Activated CD8-positive, alpha-beta memory T cell treated with anti-CD3 and anti-CD28 coated beads, Interleukin-2, amount 50 U/mL, for 4 hours (primary cell): ENCODE data around the gene MID2.
"Not testable (repeated sequence)": the region's sequence is repeated elsewhere in the genome, so short reads cannot be mapped to it uniquely, and the experiment has no call there.

Experiments used
- DNase-seq: peaks from one replicate; pipeline ENCODE4 v3.0.0-alpha.2; 2020

The MID2 gene, protein sequence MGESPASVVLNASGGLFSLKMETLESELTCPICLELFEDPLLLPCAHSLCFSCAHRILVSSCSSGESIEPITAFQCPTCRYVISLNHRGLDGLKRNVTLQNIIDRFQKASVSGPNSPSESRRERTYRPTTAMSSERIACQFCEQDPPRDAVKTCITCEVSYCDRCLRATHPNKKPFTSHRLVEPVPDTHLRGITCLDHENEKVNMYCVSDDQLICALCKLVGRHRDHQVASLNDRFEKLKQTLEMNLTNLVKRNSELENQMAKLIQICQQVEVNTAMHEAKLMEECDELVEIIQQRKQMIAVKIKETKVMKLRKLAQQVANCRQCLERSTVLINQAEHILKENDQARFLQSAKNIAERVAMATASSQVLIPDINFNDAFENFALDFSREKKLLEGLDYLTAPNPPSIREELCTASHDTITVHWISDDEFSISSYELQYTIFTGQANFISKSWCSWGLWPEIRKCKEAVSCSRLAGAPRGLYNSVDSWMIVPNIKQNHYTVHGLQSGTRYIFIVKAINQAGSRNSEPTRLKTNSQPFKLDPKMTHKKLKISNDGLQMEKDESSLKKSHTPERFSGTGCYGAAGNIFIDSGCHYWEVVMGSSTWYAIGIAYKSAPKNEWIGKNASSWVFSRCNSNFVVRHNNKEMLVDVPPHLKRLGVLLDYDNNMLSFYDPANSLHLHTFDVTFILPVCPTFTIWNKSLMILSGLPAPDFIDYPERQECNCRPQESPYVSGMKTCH

DNA sequence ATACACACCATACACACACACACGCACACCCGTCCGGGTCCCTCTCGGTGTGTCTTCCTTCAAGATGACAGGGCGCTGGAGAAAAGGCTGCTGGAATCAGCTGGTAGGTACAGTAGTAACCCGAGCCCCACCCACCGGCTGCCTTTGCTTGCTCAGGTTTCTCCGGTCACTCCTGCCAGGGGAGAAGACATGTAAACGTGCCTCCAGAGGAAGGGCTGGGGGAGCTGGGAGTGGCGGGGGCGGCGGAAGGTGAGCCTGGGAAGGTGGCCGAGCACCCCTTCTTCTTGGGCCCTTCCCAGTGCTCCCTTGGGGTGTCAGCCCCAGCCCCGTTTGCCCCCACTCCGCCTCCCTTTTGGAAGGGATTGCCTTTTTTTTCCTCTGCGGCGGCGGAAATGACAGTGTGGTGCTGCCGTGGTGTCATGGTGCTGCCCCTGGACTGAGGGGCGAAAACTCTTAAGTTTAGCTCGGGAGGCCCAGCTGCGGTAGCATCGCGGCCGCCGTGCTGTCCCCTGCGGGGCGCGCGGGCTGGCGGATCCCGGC is at the start of gene MID2:
Gene MID2 (plus strand): TSS at position 169 of the 540 bp plus-strand sequence. CDS start 561 bp downstream, outside the sequence.
- DNase-seq = peak; percentile 35

DNA sequence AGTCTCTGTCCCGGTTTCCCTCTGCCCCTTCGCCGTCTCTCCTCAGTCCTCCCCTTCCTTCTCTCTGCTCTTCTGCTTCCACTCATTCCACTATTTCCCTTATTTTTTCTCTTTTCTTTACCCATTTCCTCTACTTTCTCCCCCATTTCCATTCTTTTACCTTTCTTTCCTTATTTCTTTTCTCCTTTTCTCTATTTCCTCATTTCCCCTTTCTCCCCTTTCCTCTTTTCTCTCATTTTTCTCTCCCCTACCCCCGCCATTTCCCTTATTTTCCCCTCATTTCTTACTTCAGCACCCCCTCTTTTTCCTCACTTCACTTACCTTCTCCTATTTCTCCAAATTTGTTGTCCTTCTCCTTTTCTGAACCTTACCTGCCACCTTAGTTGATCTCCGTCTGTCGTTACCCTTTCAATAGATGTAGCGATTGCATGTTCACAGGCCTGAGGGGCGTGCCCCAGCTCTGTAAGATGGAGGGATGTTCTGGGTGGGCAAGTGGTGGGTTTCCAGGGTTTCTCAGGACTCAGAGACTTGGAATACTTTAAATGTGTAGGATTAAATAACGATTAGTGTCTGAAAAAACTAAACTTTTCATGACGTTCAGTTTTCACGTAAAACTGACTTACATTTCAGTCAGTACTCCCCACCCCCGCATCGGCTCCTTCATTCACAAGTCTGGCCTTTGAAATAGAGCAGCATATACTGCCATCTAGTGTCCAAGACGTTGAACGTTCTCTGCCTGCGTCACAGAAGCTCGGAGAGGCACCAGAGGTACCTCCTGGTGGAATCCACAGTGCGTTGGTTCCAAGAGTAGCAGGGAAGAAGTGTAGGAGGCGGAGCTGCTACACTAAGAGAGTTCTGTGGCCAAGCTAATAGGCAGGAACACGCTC is 48.8 kb upstream of the MID2 start:
- peak; percentile 76 for DNase-seq

DNA sequence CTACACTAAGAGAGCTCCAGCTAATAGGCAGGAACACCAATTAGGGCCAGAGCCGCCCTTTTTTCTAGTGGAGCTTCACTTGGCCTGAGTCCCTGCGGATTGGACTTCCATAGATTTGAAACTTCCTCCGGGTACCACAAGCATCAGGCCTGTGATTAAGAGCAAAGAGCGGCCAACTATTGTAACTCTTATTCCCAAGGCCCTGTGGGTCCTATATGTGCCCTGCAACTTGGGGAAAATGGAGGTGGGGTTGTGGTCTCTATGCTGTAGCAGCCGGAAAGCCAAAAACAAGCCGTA is 48.2 kb upstream of the MID2 start, which contains the start of gene NCBP2L:
Gene NCBP2L (plus strand): TSS at position 198 of the 297 bp plus-strand sequence. CDS start 16,488 bp downstream, outside the sequence.
- no peak for DNase-seq

DNA sequence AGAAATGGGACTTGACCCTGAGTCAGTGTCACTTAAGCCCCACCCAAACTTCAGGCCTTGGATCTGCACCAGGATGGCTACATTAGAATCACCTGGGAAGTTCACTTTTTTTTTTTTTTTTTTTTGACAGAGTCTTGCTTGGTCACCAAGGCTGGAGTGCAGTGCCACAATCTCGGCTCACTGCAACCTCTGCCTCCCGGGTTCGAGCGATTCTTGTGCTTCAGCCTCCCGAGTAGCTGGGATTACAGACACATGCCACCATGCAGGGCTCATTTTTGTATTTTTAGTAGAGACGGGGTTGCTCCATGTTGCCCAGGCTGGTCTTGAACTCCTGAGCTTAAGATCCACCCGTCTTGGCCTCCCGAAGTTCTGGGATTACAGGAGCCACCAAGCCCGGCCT is 45.1 kb upstream of the MID2 start:
- DNase-seq = no peak

DNA sequence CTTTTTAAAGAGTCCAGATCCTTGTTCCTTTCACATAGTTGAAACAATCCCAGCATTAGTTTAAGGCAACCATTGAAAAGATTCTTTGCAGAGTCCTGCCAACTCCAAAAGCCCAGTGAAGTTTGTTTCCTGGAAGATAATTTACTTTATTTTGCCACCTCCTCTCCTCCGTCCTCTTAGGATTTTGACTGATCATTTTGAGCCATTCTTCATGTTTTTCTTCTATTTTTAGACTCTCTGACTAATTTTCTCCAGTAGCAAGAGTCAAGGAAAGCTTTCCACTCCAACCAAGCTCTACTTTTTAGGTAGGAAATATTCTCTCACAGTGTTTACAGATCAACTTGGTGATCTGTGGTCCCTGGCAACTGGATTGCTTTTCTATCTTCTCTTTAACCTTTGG is 37.8 kb upstream of the MID2 start:
- no peak for DNase-seq

DNA sequence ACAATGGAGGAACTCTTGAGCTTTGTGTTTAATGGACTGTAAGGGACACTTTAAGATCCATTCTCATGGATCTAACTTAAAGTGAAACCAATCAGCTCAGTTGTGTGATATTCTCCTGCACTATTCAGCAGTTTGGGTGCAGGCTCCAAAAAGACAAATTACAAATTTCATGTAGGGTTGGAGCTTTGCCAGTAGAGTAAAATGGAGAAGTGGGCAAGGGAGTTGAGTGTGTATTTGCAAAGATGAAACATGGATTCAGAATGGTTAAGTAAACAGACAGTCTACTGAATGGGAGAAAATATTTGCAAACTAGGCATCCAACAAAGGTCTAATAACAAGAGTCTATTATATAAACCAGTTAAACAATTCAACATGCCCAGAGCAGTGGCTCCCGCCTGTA is 21.2 kb upstream of the MID2 start:
- DNase-seq = no peak

DNA sequence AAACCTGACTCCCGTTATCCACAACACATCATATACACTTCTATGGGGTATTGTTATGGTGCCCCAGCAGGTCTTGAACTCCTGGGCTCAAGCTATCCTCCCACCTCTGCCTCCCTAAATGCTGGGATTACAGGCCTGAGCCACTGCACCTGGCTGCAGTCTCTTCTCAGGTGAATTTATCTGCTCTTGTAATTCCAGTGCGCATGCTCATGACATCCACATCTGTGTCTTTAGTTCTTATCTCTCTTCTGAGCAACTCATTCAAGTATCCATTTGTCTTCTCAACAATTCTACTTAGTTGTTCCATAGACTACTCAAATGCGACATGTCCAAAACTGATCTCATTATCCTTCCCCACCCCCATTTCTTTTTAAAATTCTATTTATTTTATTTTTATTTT is 20.5 kb upstream of the MID2 start:
- DNase-seq = no peak

DNA sequence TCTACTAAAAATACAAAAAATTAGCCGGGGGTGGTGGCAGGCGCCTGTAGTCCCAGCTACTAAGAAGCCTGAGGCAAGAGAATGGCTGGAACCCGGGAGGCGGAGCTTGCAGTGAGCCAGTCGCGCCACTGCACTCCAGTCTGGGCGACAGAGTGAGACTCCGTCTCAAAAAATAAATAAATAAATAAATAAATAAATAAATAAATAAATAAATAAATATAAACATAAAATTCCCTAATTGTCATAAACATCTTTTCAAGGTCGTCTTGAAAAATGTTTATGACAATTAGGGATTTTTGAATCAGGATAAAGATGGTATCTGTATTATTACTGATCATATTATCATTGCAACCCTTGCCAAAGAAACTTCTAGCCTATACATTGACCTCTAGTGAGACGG is 15.6 kb upstream of the MID2 start:
- DNase-seq = not testable (repeated sequence)

DNA sequence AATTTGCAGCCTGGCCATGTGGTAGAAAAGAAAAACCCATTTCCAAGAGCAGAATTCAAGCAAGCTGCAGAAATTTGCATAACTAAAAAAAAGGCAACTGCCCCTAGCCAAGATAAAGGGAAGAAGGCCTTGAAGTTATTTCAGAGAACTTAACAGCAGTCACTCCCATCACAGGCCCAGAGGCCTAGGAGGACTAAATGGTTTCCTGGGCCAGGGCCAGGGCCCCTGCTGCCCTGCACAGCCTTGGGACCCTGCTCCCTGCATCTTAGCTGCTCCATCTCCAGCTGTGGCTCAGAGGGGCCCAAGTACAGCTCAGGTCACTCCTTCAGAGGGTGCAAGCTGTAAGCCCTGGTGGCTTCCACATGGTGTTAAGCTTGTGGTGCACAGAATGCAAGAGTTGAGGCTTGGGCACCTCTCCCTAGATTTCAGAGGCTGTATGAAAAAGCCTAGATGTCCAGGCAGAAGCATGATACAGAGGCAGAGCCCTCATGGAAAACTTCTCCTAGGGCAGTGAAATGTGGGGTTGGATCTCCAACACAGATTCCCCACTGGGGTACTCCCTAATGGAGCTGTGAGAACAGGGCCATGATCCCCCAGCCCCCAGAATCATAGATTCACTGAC is 6.7 kb upstream of the MID2 start:
- DNase-seq = no peak

DNA sequence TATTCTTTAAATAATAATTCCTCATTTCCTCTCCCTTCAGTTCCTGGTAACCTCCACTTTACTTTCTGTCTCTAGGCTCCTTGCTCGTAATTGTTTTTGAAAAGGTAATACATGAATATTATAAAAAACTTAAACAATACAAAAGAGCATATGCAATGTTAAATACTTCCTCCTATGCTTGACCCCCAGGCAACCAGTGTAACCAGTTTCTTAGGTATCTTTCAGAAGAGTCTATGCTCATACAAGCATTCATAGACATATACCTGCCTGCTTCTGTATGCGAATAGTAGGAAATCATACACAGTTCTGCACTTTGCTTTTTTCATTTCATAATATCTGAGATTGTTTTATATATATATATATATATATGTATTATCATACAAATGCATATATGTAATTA is 2.6 kb upstream of the MID2 start:
- DNase-seq = no peak

DNA sequence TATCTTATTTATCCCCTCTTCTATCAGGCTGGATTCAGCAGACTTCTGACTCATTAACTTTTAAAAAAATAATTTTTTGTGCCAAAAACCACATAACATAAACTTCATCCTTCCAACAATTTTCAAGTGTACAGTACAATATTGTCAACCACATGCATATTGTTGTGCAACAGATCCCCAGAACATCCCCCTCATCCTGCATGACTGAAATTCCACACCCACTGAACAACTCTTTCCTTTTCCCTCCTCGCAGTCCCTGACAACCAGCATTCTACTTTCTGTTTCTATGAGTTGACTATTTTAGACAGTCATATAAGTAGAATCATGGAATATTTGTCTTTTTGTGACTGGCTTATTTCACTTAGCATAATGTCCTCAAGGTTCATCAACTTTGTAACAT is 2.2 kb upstream of the MID2 start:
- DNase-seq = no peak

DNA sequence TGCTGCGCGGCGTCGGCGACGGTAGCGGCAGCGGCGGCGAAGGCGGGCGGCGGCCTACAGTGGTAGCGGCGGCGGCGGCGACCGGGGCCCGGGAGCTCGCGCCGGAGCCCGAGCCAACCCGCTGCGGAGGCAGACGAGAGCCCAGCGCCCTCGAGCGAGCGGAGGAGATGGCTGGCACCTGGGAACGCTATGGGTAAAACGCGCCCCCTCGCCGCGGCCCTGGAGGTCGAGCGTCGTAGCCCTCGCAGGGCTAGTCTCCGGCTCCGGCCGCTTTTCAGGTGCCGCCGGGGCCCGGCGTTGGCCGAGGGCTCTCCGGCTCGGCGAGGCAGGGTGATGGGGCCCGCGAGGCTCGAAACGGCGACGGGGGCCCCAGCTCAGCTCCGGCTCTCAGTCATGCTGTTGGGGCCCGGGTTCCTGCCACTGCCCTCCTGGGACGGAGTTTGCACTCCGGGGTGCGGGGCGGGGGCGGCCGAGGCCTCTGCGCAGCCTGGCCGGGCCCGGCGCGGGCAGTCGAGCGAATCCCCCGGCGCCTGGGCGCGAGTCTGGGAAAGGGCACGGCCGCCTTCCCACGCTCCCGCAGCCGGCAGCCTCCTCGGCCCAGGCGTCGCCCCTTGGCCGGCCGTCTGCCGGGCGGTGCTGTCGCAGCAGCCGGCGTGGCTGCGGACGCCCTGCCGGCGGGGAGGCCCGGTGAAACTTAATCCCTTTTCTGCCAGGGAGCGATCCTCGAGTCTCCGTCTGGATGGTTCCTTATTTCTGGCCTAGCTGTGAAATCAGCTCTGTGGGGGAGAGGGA is 768 bp downstream of the MID2 start:
- DNase-seq = peak; percentile 41

DNA sequence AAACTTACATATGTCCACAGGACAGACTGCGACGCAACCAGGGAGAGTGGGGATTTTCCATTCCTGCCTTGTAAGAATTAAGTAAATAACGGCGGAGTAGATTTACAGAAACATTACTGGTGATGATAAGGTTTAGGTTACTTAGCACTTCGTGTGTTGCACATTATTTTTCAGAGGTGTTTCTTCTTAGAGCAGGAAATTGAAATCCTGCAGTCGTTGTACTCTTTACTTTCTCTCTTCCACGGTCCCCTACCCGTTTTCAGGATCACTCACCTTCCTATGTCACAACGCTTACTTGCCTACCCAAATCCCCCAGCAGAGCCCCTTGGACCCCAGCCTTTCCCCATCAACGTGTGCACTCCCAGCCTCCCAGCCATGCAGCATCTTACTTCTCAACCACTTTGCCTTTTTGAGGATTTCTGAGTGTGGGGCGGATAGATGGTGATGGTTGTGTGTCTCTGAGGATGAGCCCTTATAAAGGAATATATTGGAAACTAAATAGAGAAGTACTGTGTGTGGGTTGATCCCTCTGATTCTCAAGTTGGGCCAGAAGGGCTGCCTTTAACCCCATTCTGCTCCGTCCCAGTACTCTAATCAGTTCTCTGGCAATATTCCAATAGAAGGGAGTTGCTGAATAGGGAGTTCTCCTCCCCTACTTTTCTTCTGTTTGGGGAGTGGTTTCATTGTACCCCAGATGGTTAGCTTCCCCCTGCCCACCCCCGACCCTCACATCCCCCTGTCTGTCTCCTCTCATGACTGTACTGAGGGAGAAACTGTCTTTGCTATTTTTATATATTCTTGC is 1.6 kb downstream of the MID2 start:
- no peak for DNase-seq

DNA sequence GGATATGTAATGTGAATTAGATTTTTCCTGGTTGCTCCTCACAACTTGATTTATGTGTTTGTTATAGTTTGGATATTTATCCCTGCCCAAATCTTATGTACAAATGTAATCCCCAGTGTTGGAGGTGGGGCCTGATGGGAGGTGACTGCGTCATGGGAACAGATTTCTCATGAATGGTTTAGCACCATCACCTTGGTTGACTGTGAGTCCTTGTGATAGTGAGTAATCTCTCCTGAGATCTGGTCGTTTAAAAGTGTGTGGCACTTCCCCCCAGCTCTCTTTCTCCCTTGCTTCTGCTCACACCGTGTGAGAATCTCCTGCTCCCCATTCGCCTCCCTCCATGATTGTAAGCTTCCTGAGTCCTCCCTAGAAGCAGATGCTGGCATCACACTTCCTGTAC is 2.2 kb downstream of the MID2 start:
- DNase-seq = no peak

DNA sequence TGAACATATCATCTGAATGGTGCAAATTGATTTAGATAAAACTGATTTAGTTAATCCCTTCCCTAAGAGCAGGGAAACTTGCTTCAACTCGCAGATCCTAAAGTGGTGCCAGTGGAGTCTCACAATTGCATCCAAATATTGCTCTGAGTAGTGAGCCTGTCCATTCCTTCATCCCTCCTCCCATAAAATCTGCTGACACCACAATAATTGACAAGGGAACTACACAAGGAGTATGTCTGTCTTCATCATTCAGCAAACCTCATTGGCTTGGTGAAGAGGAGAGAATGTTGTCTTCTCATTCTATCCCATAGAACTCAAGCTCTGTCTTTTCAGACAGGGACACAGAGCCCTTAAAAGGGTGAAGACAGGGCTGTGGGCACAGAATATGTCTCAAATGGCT is 4.2 kb downstream of the MID2 start:
- DNase-seq = no peak

DNA sequence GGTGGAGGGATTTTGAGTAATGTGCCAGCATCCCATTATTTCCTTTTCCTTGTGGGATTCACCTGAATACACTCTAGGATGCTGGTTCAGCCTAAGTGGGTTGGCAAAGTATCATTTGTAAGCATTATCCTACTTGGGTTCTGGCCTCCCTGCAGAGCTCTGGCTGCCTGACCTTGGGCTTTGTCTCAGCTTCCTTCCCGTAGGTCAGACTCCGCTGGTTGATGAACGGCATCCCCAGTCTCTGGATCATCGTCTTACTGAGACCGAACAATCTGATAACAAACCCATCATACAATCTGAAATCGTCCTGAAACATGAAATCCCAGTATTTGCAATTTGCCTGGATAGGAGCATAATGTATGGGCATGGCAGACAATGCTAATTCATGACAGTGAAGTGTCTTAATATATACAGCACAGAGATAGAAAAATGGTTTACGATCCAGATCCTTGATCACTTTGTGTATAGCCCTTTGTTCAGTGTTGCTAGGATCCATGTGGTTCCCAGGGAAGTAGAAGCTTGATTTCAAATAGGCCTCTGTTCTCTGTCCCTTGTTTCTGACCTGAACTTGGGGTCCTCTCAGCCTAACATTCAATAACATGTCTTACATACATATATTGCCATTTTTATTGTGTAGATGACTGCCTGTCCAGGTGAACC is 5.5 kb downstream of the MID2 start:
- DNase-seq = no peak

DNA sequence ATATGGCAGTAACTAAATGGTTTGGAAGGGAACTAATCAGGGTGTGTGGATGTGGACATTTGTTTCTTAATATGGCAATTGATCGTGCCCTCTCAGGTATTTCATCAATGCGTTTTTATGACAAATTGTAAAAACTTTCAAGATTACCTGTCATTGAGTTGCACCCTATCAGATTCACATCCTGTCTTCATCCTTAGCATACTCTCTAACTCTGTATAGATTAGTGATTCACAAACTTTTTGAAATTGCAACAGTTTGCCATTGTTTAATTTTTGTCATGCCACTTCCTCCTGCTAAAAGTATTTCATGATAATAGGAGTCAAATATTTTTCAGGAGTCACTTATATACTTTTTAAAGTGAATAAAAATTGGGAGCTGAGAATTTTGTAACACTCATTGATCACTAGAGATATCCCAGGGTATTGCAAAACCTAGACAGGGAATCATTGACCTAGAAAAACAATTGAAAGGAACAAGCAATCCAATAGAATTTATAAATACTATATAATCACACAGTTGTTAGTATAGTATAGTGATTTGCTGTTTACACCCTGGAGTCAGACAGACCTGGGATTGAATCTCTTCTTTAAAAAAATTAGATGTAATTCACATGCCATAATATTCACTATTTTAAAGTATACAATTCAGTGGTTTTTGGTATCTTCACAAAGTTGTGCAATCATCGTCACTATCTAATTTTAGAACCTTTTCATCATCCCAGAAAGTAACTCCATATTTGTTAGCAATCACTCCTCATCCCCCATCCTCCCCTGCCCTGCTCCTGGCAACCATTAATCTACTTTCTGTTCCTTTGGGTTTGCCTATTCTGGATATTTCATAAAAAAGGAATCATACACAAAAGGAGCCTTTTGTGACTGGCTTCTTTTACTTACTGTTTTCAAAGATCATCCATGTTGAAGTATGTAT is 8.9 kb downstream of the MID2 start:
- DNase-seq = no peak

DNA sequence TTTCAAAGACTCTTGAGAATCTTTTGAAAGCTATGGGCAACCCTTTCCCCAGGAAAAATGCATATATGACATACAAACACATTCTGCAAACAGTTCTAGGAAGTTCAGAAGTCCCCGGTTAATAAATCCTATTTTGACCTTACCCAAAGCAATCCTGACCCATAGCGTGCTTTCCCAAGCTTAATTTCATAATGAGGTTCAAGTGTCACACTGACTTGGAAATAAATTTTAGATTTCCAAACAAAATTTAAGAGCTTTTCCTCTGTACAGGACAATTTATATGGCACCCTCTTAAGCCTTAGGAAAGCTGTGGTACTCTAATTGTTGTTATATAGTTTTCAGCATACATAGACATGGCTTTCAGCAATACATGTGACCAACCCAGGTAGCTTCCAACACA is 11.3 kb downstream of the MID2 start:
- no peak for DNase-seq

DNA sequence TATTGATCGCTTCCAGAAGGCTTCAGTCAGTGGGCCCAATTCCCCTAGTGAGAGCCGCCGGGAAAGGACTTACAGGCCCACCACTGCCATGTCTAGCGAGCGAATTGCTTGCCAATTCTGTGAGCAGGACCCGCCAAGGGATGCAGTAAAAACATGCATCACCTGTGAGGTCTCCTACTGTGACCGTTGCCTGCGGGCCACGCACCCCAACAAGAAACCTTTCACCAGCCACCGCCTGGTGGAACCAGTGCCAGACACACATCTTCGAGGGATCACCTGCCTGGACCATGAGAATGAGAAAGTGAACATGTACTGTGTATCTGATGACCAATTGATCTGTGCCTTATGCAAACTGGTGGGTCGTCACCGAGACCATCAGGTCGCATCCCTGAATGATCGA is 15.3 kb downstream of the MID2 start:
- DNase-seq = no peak
